H9 (cell line): ENCODE measurements around the gene ATP5F1B. TPM values are rescaled to one million over a fixed set of nuclear protein-coding genes. Genes with fewer than 3 reads are reported as not detected.

Experiments
- DNase-seq: peaks from one replicate; pipeline ENCODE4 v3.0.0-alpha.2; 2017
- H2AFZ ChIP-seq: one replicate; pipeline ENCODE4 v1.6.1; 2013; ENCODE audit warnings: mild to moderate bottlenecking, low read length, control low read depth, moderate library complexity
- H2AK5ac ChIP-seq: 2 replicates; pipeline ENCODE4 v1.6.1; 2013; ENCODE audit warnings: low read length, control low read depth, mixed read lengths; ENCODE audit not compliant: insufficient read length
- H2BK120ac ChIP-seq: one replicate; pipeline ENCODE4 v1.6.1; 2013; ENCODE audit warnings: low read depth, mild to moderate bottlenecking, low read length, control low read depth, inconsistent platforms; ENCODE audit not compliant: poor library complexity, severe bottlenecking
- H2BK12ac ChIP-seq: 2 replicates; pipeline ENCODE4 v1.6.1; 2013; ENCODE audit warnings: low read length, control low read depth, mixed read lengths, low read depth; ENCODE audit not compliant: insufficient read length
- H2BK15ac ChIP-seq: 2 replicates; pipeline ENCODE4 v1.6.1; 2013; ENCODE audit warnings: low read depth, low read length, control low read depth
- H2BK20ac ChIP-seq: one replicate; pipeline ENCODE4 v1.6.1; 2013; ENCODE audit warnings: low read depth, mild to moderate bottlenecking, low read length, control low read depth, inconsistent platforms; ENCODE audit not compliant: poor library complexity, severe bottlenecking
- H2BK5ac ChIP-seq: 2 replicates; pipeline ENCODE4 v1.6.1; 2013; ENCODE audit warnings: low read length, control low read depth, mixed read lengths; ENCODE audit not compliant: insufficient read length
- H3K14ac ChIP-seq: 2 replicates; pipeline ENCODE4 v1.6.1; 2013; ENCODE audit warnings: low read length, control low read depth; ENCODE audit not compliant: insufficient read depth
- H3K18ac ChIP-seq: 2 replicates; pipeline ENCODE4 v1.6.1; 2013; ENCODE audit warnings: low read depth, mild to moderate bottlenecking, mixed read lengths, low read length, control low read depth; ENCODE audit not compliant: insufficient read length
- H3K23ac ChIP-seq: 2 replicates; pipeline ENCODE4 v1.6.1; 2013; ENCODE audit warnings: low read length, control low read depth, mixed read lengths, low read depth; ENCODE audit not compliant: insufficient read length
- H3K23me2 ChIP-seq: 2 replicates; pipeline ENCODE4 v1.6.1; 2013; ENCODE audit warnings: low read depth, mild to moderate bottlenecking, mixed read lengths, low read length, control low read depth; ENCODE audit not compliant: insufficient read length, poor library complexity, severe bottlenecking
- H3K27ac ChIP-seq: 2 replicates; pipeline ENCODE4 v1.5.1; 2013; ENCODE audit warnings: low read length, control low read depth, mixed read lengths, low read depth; ENCODE audit not compliant: insufficient read length
- H3K27me3 ChIP-seq: 2 replicates; pipeline ENCODE4 v1.6.1; 2013; ENCODE audit warnings: low read length, control low read depth, inconsistent platforms; ENCODE audit not compliant: insufficient read depth
- H3K4ac ChIP-seq: 2 replicates; pipeline ENCODE4 v1.6.1; 2013; ENCODE audit warnings: low read depth, mild to moderate bottlenecking, control low read depth, inconsistent platforms, low read length, moderate library complexity
- H3K4me1 ChIP-seq: 2 replicates; pipeline ENCODE4 v1.6.1; 2013; ENCODE audit warnings: low read length, control low read depth, inconsistent platforms; ENCODE audit not compliant: insufficient read depth
- H3K4me2 ChIP-seq: 2 replicates; pipeline ENCODE4 v1.6.1; 2013; ENCODE audit warnings: low read length, control low read depth, mixed read lengths; ENCODE audit not compliant: insufficient read length, insufficient read depth
- H3K56ac ChIP-seq: 2 replicates; pipeline ENCODE4 v1.6.1; 2013; ENCODE audit warnings: low read depth, mild to moderate bottlenecking, mixed read lengths, low read length, control low read depth; ENCODE audit not compliant: insufficient read length
- H3K79me1 ChIP-seq: 2 replicates; pipeline ENCODE4 v1.6.1; 2013; ENCODE audit warnings: low read depth, mild to moderate bottlenecking, moderate library complexity, low read length, control low read depth, inconsistent platforms; ENCODE audit not compliant: insufficient read depth, poor library complexity, severe bottlenecking
- H3K79me2 ChIP-seq: 2 replicates; pipeline ENCODE4 v1.6.1; 2013; ENCODE audit warnings: low read length, control low read depth, inconsistent platforms; ENCODE audit not compliant: insufficient read depth
- H3K9ac ChIP-seq: 2 replicates; pipeline ENCODE4 v1.6.1; 2013; ENCODE audit warnings: low read length, control low read depth, mixed read lengths; ENCODE audit not compliant: insufficient read length; ENCODE audit errors: extremely low read depth
- H3K9me3 ChIP-seq: one replicate; pipeline ENCODE4 v1.6.1; 2013; ENCODE audit warnings: low read depth, low read length, inconsistent platforms; ENCODE audit not compliant: control insufficient read depth
- H3T11ph ChIP-seq: one replicate; pipeline ENCODE4 v1.6.1; 2013; ENCODE audit warnings: mild to moderate bottlenecking, low read length, control low read depth, inconsistent platforms
- H4K20me1 ChIP-seq: one replicate; pipeline ENCODE4 v1.6.1; 2013; ENCODE audit not compliant: control insufficient read depth, insufficient read length, insufficient read depth
- H4K5ac ChIP-seq: 2 replicates; pipeline ENCODE4 v1.6.1; 2013; ENCODE audit warnings: low read depth, mild to moderate bottlenecking, mixed read lengths, low read length, control low read depth; ENCODE audit not compliant: insufficient read length
- H4K8ac ChIP-seq: replicated peaks from 2 replicates; pipeline ENCODE4 v1.6.1; 2013; ENCODE audit warnings: low read length, control low read depth, mixed read lengths, low read depth; ENCODE audit not compliant: insufficient read length
- H4K91ac ChIP-seq: 2 replicates; pipeline ENCODE4 v1.6.1; 2013; ENCODE audit warnings: low read depth, mild to moderate bottlenecking, moderate library complexity, mixed read lengths, low read length, control low read depth; ENCODE audit not compliant: insufficient read length
- H3K27ac Mint-ChIP-seq, 3 experiments: 2 replicates in 2 of 3; 3 replicates in 1 of 3; pipeline ENCODE4 v1.8.0; 2020 to 2021; ENCODE audit warnings: mixed read lengths in 3 of 3, mild to moderate bottlenecking in 1 of 3, moderate library complexity in 1 of 3
- H3K27me3 Mint-ChIP-seq: 2 replicates; pipeline ENCODE4 v1.8.0; 2021; ENCODE audit warnings: low read depth, mild to moderate bottlenecking, moderate library complexity, mixed read lengths
- H3K36me3 Mint-ChIP-seq, 3 experiments: 2 replicates in 2 of 3; 3 replicates in 1 of 3; pipeline ENCODE4 v1.8.0; 2020 to 2021; ENCODE audit warnings: low read depth in 3 of 3, mixed read lengths in 3 of 3; ENCODE audit not compliant: insufficient read depth in 1 of 3
- H3K4me1 Mint-ChIP-seq, 2 experiments: 2 replicates each; pipeline ENCODE4 v1.8.0; 2020; ENCODE audit warnings: mixed read lengths in 2 of 2
- H3K4me3 Mint-ChIP-seq, 2 experiments: 2 replicates in 1 of 2; 3 replicates in 1 of 2; pipeline ENCODE4 v1.8.0; 2020 to 2021; ENCODE audit warnings: mild to moderate bottlenecking in 2 of 2, mixed read lengths in 2 of 2, moderate library complexity in 1 of 2
- H3K9me3 Mint-ChIP-seq, 2 experiments: 2 replicates in 1 of 2; 3 replicates in 1 of 2; pipeline ENCODE4 v1.8.0; 2020; ENCODE audit warnings: mild to moderate bottlenecking in 2 of 2, mixed read lengths in 2 of 2, moderate library complexity in 1 of 2
- WGBS: extraction: QIAGEN DNeasy Blood & Tissue Kit; methylation state at CpG from one replicate; pipeline ENCODE4 v1.1.7; 2013; ENCODE audit warnings: missing lambda C conversion rate, low lambda C conversion rate, mixed read lengths; ENCODE audit not compliant: insufficient read length; ENCODE audit errors: extremely low coverage; 5-methylcytosine and 5-hydroxymethylcytosine counted together
- total RNA-seq: library from RNA; stranded (reverse); gene quantifications from 2 replicates; pipeline ENCODE4 v1.2.1, GENCODE V29; 2021
- TF ChIP-seq, protein P1 (sequence below): fragments of 200-600 bp; sonication (generic); conservative IDR thresholded peaks from 3 replicates; pipeline ENCODE4 v1.8.0; 2021; ENCODE audit warnings: antibody characterized with exemption, mild to moderate bottlenecking

Gene ATP5F1B
- total RNA-seq, 1 experiment from 2014 or later, result 927 TPM

- peak within 1 kb of the TSS; percentile 75; the same call in 1 of the 2 replicates for H3K14ac ChIP-seq
- H4K8ac ChIP-seq, result no peak within 1 kb of the TSS
- H2AFZ ChIP-seq, result no peak within 1 kb of the TSS
- no peaks in the 10 kb centered on the region for H3K27me3 Mint-ChIP-seq
- peak within 1 kb of the TSS; percentile 98 for H3K4me2 ChIP-seq
- H3K27me3 ChIP-seq, result no peaks in the 10 kb centered on the region
- H3K4me3 Mint-ChIP-seq, result peak within 1 kb of the TSS; percentile 97 to 98
- peaks cover 48 to 54% of the 10 kb centered on the region in 2 experiments for H3K4me1 Mint-ChIP-seq
- no peak within 1 kb of the TSS for H4K91ac ChIP-seq
- no peak within 1 kb of the TSS for H3T11ph ChIP-seq
- H2BK5ac ChIP-seq, result no peak within 1 kb of the TSS
- peak within 1 kb of the TSS; percentile 42 for H3K18ac ChIP-seq
- no peak within 1 kb of the TSS for H2BK20ac ChIP-seq
- H3K27ac ChIP-seq, result no peak within 1 kb of the TSS
- H4K20me1 ChIP-seq, result no peaks in the 10 kb centered on the region
- no CpG with 5 or more reads among the region's 31 CpGs for WGBS
- no peak within 1 kb of the TSS for H4K5ac ChIP-seq
- DNase-seq, result peak; percentile 96
- H3K27ac Mint-ChIP-seq, result peak within 1 kb of the TSS; percentile 4 to 38 (median 37); a peak in 6 of 7 replicates
- H3K4ac ChIP-seq, result no peak within 1 kb of the TSS
- peaks cover 20% of the 10 kb centered on the region for H3K23me2 ChIP-seq
- no peak within 1 kb of the TSS; the same call in 1 of the 2 replicates for H2BK15ac ChIP-seq
- H3K9me3 Mint-ChIP-seq, result peaks cover 0 to 6% of the 10 kb centered on the region in 2 experiments; a peak in 2 of 5 replicates
- no peak within 1 kb of the TSS for H3K56ac ChIP-seq
- no peak within 1 kb of the TSS for H2BK12ac ChIP-seq
- peaks cover 2% of the 10 kb centered on the region for H3K79me1 ChIP-seq
- H3K9me3 ChIP-seq, result no peaks in the 10 kb centered on the region
- peak within 1 kb of the TSS; percentile 77 for H3K9ac ChIP-seq
- H2AK5ac ChIP-seq, result no peak within 1 kb of the TSS
- peaks cover 23% of the 10 kb centered on the region; the same call in 1 of the 2 replicates for H3K79me2 ChIP-seq
- H2BK120ac ChIP-seq, result no peak within 1 kb of the TSS
- H3K36me3 Mint-ChIP-seq, result peaks cover 2 to 16% (median 13%) of the 10 kb centered on the region in 3 experiments; a peak in 5 of 7 replicates
- H3K23ac ChIP-seq, result no peak within 1 kb of the TSS
- TF ChIP-seq, protein P1, sequence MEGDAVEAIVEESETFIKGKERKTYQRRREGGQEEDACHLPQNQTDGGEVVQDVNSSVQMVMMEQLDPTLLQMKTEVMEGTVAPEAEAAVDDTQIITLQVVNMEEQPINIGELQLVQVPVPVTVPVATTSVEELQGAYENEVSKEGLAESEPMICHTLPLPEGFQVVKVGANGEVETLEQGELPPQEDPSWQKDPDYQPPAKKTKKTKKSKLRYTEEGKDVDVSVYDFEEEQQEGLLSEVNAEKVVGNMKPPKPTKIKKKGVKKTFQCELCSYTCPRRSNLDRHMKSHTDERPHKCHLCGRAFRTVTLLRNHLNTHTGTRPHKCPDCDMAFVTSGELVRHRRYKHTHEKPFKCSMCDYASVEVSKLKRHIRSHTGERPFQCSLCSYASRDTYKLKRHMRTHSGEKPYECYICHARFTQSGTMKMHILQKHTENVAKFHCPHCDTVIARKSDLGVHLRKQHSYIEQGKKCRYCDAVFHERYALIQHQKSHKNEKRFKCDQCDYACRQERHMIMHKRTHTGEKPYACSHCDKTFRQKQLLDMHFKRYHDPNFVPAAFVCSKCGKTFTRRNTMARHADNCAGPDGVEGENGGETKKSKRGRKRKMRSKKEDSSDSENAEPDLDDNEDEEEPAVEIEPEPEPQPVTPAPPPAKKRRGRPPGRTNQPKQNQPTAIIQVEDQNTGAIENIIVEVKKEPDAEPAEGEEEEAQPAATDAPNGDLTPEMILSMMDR, result no peak
- H3K4me1 ChIP-seq, result peaks cover 14% of the 10 kb centered on the region; the same call in 1 of the 2 replicates
Observed at GRCh38 chr12:56630180-56630632, 15.6 kb downstream of the ATP5F1B start, which contains the start of gene BAZ2A. BAZ2A (minus strand) TSS chr12:56630326; CDS start chr12:56617530, 12,796 bp downstream.
